SK-N-SH (cell line): ENCODE data around the gene ZDBF2. TPM values are rescaled to one million over a fixed set of nuclear protein-coding genes. Genes with fewer than 3 reads are reported as not detected.

Experiments
- CTCF ChIA-PET: fragments of 300-600, 350-600 bp; formaldehyde crosslinking; extraction: SDS; loops from one replicate; lab custom pipeline; 2021; lab: Yijun Ruan, JAX
- POLR2A ChIA-PET: fragments of 350-600 bp; sonication (Branson Sonifier 250); formaldehyde crosslinking; extraction: SDS; loops from one replicate; lab custom pipeline; 2020; ENCODE audit warnings: antibody characterized with exemption, inconsistent platforms; lab: Yijun Ruan, JAX
- DNase-seq: peaks from one replicate; pipeline ENCODE4 v3.0.0; 2012
- H2AFZ ChIP-seq: fragments of 200-600 bp; sonication (generic); 2 replicates; pipeline ENCODE4 v1.8.1; 2016; ENCODE audit warnings: antibody characterized with exemption, mild to moderate bottlenecking, low read depth
- H3F3A ChIP-seq: fragments of 200-600 bp; sonication (generic); replicated peaks from 2 replicates; pipeline ENCODE3; 2016; ENCODE audit warnings: antibody characterized with exemption, mild to moderate bottlenecking; ENCODE audit not compliant: insufficient read depth
- H3K27ac ChIP-seq, 2 experiments: fragments of 200-500 bp in 1 of 2; fragments of 200-600 bp in 1 of 2; sonication (Bioruptor generic) in 1 of 2; sonication (generic), shearing (Covaris generic) in 1 of 2; 2 replicates each; pipeline versions ENCODE4 v1.5.1 to v1.6.1; 2014 to 2016; ENCODE audit warnings: low read depth in 2 of 2, inconsistent platforms in 1 of 2, low read length in 1 of 2, mild to moderate bottlenecking in 1 of 2, mixed read lengths in 1 of 2
- H3K27me3 ChIP-seq: fragments of 200-600 bp; sonication (generic), shearing (Covaris generic); 2 replicates; pipeline ENCODE4 v1.6.1; 2016; ENCODE audit warnings: mixed run types; ENCODE audit not compliant: insufficient read depth
- H3K36me3 ChIP-seq, 2 experiments: fragments of 200-500 bp in 1 of 2; fragments of 200-600 bp in 1 of 2; sonication (Bioruptor generic) in 1 of 2; sonication (generic) in 1 of 2; replicated peaks in 1 of 2; 2 replicates each; pipeline versions ENCODE3 to v1.5.1; 2014 to 2016; ENCODE audit warnings: low read length in 1 of 2, mild to moderate bottlenecking in 1 of 2; ENCODE audit not compliant: insufficient read depth in 2 of 2, control insufficient read depth in 1 of 2
- H3K4me1 ChIP-seq, 2 experiments: fragments of 200-500 bp in 1 of 2; fragments of 200-600 bp in 1 of 2; sonication (Bioruptor generic) in 1 of 2; sonication (generic), shearing (Covaris generic) in 1 of 2; 2 replicates each; pipeline versions ENCODE4 v1.5.1 to v1.6.1; 2014 to 2016; ENCODE audit warnings: low read depth in 1 of 2, low read length in 1 of 2, mixed run types in 1 of 2; ENCODE audit not compliant: insufficient read depth in 2 of 2, control insufficient read depth in 1 of 2
- H3K4me2 ChIP-seq: fragments of 200-600 bp; sonication (generic), shearing (Covaris generic); 2 replicates; pipeline ENCODE4 v1.6.1; 2017; ENCODE audit warnings: mixed run types
- H3K4me3 ChIP-seq, 2 experiments: fragments of 200-500 bp in 1 of 2; fragments of 200-600 bp in 1 of 2; sonication (Bioruptor generic) in 1 of 2; sonication (generic), shearing (Covaris generic) in 1 of 2; 2 replicates each; pipeline versions ENCODE4 v1.5.1 to v1.8.1; 2014 to 2016; ENCODE audit warnings: low read depth in 2 of 2, inconsistent platforms in 1 of 2, low read length in 1 of 2, mild to moderate bottlenecking in 1 of 2, mixed read lengths in 1 of 2, moderate library complexity in 1 of 2
- H3K79me2 ChIP-seq: fragments of 200-600 bp; sonication (generic); 2 replicates; pipeline ENCODE4 v1.8.1; 2017; ENCODE audit warnings: mild to moderate bottlenecking; ENCODE audit not compliant: insufficient read depth
- H3K9ac ChIP-seq: fragments of 200-600 bp; sonication (generic); 2 replicates; pipeline ENCODE4 v1.6.1; 2017; ENCODE audit warnings: mixed run types
- H3K9me2 ChIP-seq: fragments of 200-600 bp; sonication (generic); 2 replicates; pipeline ENCODE4 v1.6.1; 2017; ENCODE audit warnings: mixed run types
- H3K9me3 ChIP-seq: fragments of 200-600 bp; sonication (generic); 2 replicates; pipeline ENCODE4 v1.6.1; 2017; ENCODE audit warnings: mixed run types, mild to moderate bottlenecking, moderate library complexity
- H4K20me1 ChIP-seq: fragments of 200-600 bp; sonication (generic); 2 replicates; pipeline ENCODE4 v1.6.1; 2017; ENCODE audit warnings: mild to moderate bottlenecking, mixed run types; ENCODE audit not compliant: insufficient read depth
- ELF1 ChIP-seq: IDR thresholded peaks from 2 replicates; pipeline ENCODE4 v1.4.0; 2012
- EP300 ChIP-seq, 2 experiments: IDR thresholded peaks; 2 replicates each; pipeline versions ENCODE4 v1.4.0 to v1.6.1; 2012; ENCODE audit warnings: borderline replicate concordance in 1 of 2, low read depth in 1 of 2, low read length in 1 of 2
- EZH2phosphoT487 ChIP-seq: fragments of 200-600 bp; sonication (generic); IDR thresholded peaks from 2 replicates; pipeline ENCODE4 v1.6.1; 2017; ENCODE audit warnings: low read depth, mixed run types, mild to moderate bottlenecking, antibody characterized with exemption, moderate library complexity, borderline replicate concordance
- FOXJ3 ChIP-seq: sonication (generic); formaldehyde crosslinking; IDR thresholded peaks from 2 replicates; pipeline ENCODE4 v1.5.1; 2020; ENCODE audit warnings: mild to moderate bottlenecking, missing genetic modification reagents
- FOXM1 ChIP-seq: IDR thresholded peaks from 2 replicates; pipeline ENCODE4 v1.4.0; 2012; ENCODE audit warnings: low read depth, mild to moderate bottlenecking
- GABPA ChIP-seq: IDR thresholded peaks from 2 replicates; pipeline ENCODE4 v1.4.0; 2012; ENCODE audit warnings: low read depth, mild to moderate bottlenecking
- IRF3 ChIP-seq: fragments of 150-350 bp; IDR thresholded peaks from 2 replicates; pipeline ENCODE4 v1.6.1; 2016; ENCODE audit warnings: mild to moderate bottlenecking, low read depth, low read length
- MEF2A ChIP-seq: IDR thresholded peaks from 2 replicates; pipeline ENCODE4 v1.4.0; 2012; ENCODE audit warnings: low read depth, borderline replicate concordance
- RCOR1 ChIP-seq: fragments of 150-350 bp; IDR thresholded peaks from 2 replicates; pipeline ENCODE4 v1.6.1; 2017; ENCODE audit warnings: antibody characterized with exemption, low read length
- RXRA ChIP-seq: IDR thresholded peaks from 2 replicates; pipeline ENCODE4 v1.4.0; 2012; ENCODE audit warnings: low read depth, mild to moderate bottlenecking, borderline replicate concordance
- SIN3A ChIP-seq: IDR thresholded peaks from 2 replicates; pipeline ENCODE4 v1.6.1; 2012; ENCODE audit warnings: low read depth, mild to moderate bottlenecking, low read length, moderate library complexity, borderline replicate concordance
- TAF1 ChIP-seq: IDR thresholded peaks from 2 replicates; pipeline ENCODE4 v1.6.1; 2012; ENCODE audit warnings: low read depth, mild to moderate bottlenecking, low read length, moderate library complexity, borderline replicate concordance
- TEAD4 ChIP-seq: IDR thresholded peaks from 2 replicates; pipeline ENCODE4 v1.4.0; 2012; ENCODE audit warnings: mild to moderate bottlenecking, borderline replicate concordance; ENCODE audit not compliant: insufficient read depth
- WGBS: methylation state at CpG from one replicate; pipeline ENCODE4 v1.1.6; 2017; ENCODE audit warnings: low lambda C conversion rate; 5-methylcytosine and 5-hydroxymethylcytosine counted together
- polyA plus RNA-seq, 3 experiments: library from polyadenylated mRNA; depleted of rRNA; stranded (reverse); fragments of >200 nt; gene quantifications; 2 replicates each; pipeline ENCODE4 v1.2.3, GENCODE V29; 2012
- TF ChIP-seq, protein P1 (sequence below): IDR thresholded peaks from 2 replicates; pipeline ENCODE4 v1.6.1; 2012; ENCODE audit warnings: mild to moderate bottlenecking, low read depth, low read length, moderate library complexity
- TF ChIP-seq, protein P2 (sequence below): IDR thresholded peaks from 2 replicates; pipeline ENCODE4 v1.4.0; 2012; ENCODE audit warnings: low read depth, borderline replicate concordance

The ZDBF2 gene
- polyA plus RNA-seq, 1 of the 3 experiments (the other 2 are of a cell fraction): 1.4 TPM

GRCh38 chr2:206259376-206260187 lies 14.9 kb upstream of the ZDBF2 start:
- POLR2A ChIA-PET: no interaction called here
- WGBS: 45% methylated on average over 10 of the region's 10 CpGs

More at GRCh38 chr2:206259376-206260187, 14.9 kb upstream of the ZDBF2 start:
- no peak for TF ChIP-seq RCOR1
- no peak for TF ChIP-seq EZH2phosphoT487
- no peak for TF ChIP-seq RXRA
- no peak for TF ChIP-seq TAF1
- TF ChIP-seq, protein P1, sequence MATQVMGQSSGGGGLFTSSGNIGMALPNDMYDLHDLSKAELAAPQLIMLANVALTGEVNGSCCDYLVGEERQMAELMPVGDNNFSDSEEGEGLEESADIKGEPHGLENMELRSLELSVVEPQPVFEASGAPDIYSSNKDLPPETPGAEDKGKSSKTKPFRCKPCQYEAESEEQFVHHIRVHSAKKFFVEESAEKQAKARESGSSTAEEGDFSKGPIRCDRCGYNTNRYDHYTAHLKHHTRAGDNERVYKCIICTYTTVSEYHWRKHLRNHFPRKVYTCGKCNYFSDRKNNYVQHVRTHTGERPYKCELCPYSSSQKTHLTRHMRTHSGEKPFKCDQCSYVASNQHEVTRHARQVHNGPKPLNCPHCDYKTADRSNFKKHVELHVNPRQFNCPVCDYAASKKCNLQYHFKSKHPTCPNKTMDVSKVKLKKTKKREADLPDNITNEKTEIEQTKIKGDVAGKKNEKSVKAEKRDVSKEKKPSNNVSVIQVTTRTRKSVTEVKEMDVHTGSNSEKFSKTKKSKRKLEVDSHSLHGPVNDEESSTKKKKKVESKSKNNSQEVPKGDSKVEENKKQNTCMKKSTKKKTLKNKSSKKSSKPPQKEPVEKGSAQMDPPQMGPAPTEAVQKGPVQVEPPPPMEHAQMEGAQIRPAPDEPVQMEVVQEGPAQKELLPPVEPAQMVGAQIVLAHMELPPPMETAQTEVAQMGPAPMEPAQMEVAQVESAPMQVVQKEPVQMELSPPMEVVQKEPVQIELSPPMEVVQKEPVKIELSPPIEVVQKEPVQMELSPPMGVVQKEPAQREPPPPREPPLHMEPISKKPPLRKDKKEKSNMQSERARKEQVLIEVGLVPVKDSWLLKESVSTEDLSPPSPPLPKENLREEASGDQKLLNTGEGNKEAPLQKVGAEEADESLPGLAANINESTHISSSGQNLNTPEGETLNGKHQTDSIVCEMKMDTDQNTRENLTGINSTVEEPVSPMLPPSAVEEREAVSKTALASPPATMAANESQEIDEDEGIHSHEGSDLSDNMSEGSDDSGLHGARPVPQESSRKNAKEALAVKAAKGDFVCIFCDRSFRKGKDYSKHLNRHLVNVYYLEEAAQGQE: no peak
- TF ChIP-seq MEF2A: no peak
- TF ChIP-seq TEAD4: no peak
- no peak for TF ChIP-seq EP300 (IDR thresholded peaks at IDR 0.05; ENCODE audit: borderline replicate concordance in 1 of 2, low read depth in 1 of 2, low read length in 1 of 2)
- no peak for TF ChIP-seq IRF3
- no peak for TF ChIP-seq SIN3A
- TF ChIP-seq GABPA: no peak
- TF ChIP-seq, protein P2, sequence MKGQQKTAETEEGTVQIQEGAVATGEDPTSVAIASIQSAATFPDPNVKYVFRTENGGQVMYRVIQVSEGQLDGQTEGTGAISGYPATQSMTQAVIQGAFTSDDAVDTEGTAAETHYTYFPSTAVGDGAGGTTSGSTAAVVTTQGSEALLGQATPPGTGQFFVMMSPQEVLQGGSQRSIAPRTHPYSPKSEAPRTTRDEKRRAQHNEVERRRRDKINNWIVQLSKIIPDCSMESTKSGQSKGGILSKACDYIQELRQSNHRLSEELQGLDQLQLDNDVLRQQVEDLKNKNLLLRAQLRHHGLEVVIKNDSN: no peak
- TF ChIP-seq FOXM1: no peak
- TF ChIP-seq ELF1: no peak
- TF ChIP-seq FOXJ3 (CRISPR knock-in tag): no peak
- peak overlapping the region; percentile 35; the same call in 1 of the 2 replicates for H2AFZ ChIP-seq
- no peak overlapping the region for H3K27ac ChIP-seq
- H3K9me3 ChIP-seq: no peaks in the 10 kb centered on the region
- no peak for DNase-seq
- H3K4me2 ChIP-seq: peak overlapping the region; percentile 44
- CTCF ChIA-PET: interaction anchor here (0.6 to 4.4 kb wide), 8 partner anchors 11 to 263 kb away, joined by 3 to 20 read pairs (median 4); no protein-coding TSS in a partner anchor
- H3K4me3 ChIP-seq: no peak overlapping the region
- peaks cover 38% of the 10 kb centered on the region for H3K27me3 ChIP-seq
- no peaks in the 10 kb centered on the region; a peak in 1 of 4 replicates for H3K4me1 ChIP-seq
- H3K9me2 ChIP-seq: no peaks in the 10 kb centered on the region
- H3K79me2 ChIP-seq: no peaks in the 10 kb centered on the region
- H4K20me1 ChIP-seq: no peaks in the 10 kb centered on the region
- no peaks in the 10 kb centered on the region for H3K36me3 ChIP-seq
- H3K9ac ChIP-seq: no peak overlapping the region
- H3F3A ChIP-seq: no peaks in the 10 kb centered on the region
